Gastroesophageal sphincter (tissue), 3 donors: ENCODE results near the gene STXBP6.

ENCODE experiments used
- POLR2A ChIP-seq, 2 donors: fragments of 450-650 bp; IDR thresholded peaks; one replicate each; pipeline ENCODE4 v1.6.1; 2017; ENCODE audit warnings: antibody characterized with exemption in 2 of 2, mild to moderate bottlenecking in 2 of 2, moderate library complexity in 1 of 2
- POLR2AphosphoS5 ChIP-seq: sonication (generic); formaldehyde crosslinking; IDR thresholded peaks from one replicate; pipeline ENCODE4 v1.6.1; 2017; ENCODE audit warnings: antibody characterized with exemption
- TF ChIP-seq, protein P1 (sequence below), 4 experiments: fragments of 200-600 bp in 2 of 4; fragments of 450-650 bp in 2 of 4; sonication (generic) in 1 of 4; IDR thresholded peaks; one replicate each; pipeline ENCODE4 v1.5.1; 2017 to 2019; ENCODE audit warnings: antibody characterized with exemption in 4 of 4, mild to moderate bottlenecking in 2 of 4, moderate library complexity in 2 of 4

DNA sequence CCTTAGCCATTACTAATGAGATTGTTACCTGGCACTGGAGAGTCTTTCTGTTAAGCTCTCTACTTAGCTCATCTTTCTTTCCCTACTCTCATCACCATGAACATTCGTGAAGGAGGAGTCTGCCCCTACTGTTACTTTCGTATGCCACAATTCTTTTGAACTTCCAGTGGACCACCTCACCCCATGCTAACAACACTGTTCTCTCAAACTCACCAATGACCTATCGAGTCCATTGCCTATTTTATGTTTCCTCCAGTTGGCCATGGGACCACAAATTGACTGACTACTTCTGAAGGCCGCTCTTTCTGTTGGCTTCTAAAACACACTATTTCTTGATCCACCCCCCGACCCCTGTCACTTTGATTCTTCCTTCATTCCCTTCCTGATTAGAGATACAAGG lies 223.6 kb downstream of the STXBP6 start:
- TF ChIP-seq, protein P1, sequence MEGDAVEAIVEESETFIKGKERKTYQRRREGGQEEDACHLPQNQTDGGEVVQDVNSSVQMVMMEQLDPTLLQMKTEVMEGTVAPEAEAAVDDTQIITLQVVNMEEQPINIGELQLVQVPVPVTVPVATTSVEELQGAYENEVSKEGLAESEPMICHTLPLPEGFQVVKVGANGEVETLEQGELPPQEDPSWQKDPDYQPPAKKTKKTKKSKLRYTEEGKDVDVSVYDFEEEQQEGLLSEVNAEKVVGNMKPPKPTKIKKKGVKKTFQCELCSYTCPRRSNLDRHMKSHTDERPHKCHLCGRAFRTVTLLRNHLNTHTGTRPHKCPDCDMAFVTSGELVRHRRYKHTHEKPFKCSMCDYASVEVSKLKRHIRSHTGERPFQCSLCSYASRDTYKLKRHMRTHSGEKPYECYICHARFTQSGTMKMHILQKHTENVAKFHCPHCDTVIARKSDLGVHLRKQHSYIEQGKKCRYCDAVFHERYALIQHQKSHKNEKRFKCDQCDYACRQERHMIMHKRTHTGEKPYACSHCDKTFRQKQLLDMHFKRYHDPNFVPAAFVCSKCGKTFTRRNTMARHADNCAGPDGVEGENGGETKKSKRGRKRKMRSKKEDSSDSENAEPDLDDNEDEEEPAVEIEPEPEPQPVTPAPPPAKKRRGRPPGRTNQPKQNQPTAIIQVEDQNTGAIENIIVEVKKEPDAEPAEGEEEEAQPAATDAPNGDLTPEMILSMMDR (IDR thresholded peaks at IDR 0.05): no peak
- no peak for TF ChIP-seq POLR2AphosphoS5
- TF ChIP-seq POLR2A (IDR thresholded peaks at IDR 0.05): no peak
